ENCODE data around the gene CLOCK. TPM values are rescaled to one million over a fixed set of nuclear protein-coding genes. Genes with fewer than 3 reads are reported as not detected.

Gene CLOCK
- polyA plus RNA-seq, 2 of the 4 experiments (the other 2 are of a cell fraction), result 6.6 to 14.2 TPM

- H3K9me3 ChIP-seq, result no peaks in the 10 kb centered on the region
- FAIRE-seq (no peak), ATAC-seq (no peak), DNase-seq (ENCODE audit: low read depth in 1 of 2, low spot score in 1 of 2) (no peak)
- WGBS (ENCODE audit: missing lambda C conversion rate), result 35% methylated on average over 3 of the region's 3 CpGs
- CTCF ChIA-PET, result no interaction called here
- H3K4me2 ChIP-seq, result no peak overlapping the region
- no peak overlapping the region for H3K4me3 ChIP-seq
- no peak overlapping the region for H3K27ac ChIP-seq
- TF ChIP-seq, protein P1, sequence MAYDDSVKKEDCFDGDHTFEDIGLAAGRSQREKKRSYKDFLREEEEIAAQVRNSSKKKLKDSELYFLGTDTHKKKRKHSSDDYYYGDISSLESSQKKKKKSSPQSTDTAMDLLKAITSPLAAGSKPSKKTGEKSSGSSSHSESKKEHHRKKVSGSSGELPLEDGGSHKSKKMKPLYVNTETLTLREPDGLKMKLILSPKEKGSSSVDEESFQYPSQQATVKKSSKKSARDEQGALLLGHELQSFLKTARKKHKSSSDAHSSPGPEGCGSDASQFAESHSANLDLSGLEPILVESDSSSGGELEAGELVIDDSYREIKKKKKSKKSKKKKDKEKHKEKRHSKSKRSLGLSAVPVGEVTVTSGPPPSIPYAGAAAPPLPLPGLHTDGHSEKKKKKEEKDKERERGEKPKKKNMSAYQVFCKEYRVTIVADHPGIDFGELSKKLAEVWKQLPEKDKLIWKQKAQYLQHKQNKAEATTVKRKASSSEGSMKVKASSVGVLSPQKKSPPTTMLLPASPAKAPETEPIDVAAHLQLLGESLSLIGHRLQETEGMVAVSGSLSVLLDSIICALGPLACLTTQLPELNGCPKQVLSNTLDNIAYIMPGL (CRISPR knock-in tag; IDR thresholded peaks at IDR 0.05; ENCODE audit: borderline replicate concordance), result no peak
- no peak for TF ChIP-seq HDAC2 (IDR thresholded peaks at IDR 0.05)
- TF ChIP-seq, protein P2, sequence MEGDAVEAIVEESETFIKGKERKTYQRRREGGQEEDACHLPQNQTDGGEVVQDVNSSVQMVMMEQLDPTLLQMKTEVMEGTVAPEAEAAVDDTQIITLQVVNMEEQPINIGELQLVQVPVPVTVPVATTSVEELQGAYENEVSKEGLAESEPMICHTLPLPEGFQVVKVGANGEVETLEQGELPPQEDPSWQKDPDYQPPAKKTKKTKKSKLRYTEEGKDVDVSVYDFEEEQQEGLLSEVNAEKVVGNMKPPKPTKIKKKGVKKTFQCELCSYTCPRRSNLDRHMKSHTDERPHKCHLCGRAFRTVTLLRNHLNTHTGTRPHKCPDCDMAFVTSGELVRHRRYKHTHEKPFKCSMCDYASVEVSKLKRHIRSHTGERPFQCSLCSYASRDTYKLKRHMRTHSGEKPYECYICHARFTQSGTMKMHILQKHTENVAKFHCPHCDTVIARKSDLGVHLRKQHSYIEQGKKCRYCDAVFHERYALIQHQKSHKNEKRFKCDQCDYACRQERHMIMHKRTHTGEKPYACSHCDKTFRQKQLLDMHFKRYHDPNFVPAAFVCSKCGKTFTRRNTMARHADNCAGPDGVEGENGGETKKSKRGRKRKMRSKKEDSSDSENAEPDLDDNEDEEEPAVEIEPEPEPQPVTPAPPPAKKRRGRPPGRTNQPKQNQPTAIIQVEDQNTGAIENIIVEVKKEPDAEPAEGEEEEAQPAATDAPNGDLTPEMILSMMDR (IDR thresholded peaks at IDR 0.05), result no peak
- no peak for TF ChIP-seq RAD21 (conservative IDR thresholded peaks at IDR 0.05 in 1 of 2, IDR thresholded peaks at IDR 0.05 in 1 of 2)
- no peak for TF ChIP-seq GATA3 (IDR thresholded peaks at IDR 0.05; ENCODE audit: borderline replicate concordance)
- POLR2A ChIA-PET, result no interaction called here
- no peaks in the 10 kb centered on the region for H3K4me1 ChIP-seq
Observed at GRCh38 chr4:55560096-55560495, 13.4 kb upstream of the CLOCK start.

DNA sequence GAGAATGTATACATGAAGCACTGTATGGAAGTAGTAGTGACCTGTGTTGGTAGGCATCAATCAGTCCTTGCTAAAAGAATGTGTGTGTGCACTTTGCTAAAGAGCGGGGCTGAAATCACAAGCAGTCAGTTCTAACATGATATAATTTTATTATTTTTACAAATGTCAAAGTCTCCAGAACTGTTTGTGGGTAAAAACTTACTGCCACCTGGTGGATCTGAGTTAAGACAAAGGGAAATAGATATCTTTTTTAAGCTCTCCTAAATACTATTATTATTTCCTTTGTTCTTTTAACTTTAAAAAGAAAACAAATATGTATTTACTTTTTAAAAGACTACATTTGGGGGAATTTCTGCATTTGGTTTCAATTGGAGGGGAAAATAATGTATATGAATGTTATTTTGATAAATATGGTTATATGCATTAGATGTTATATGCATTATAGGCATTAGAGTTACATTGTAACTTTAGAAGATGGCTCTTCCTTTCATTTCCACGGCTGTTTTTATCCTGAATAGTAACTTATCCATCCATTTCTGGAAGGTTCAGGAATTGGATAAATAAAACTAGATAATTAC lies 7.8 kb upstream of the CLOCK start:
- H3K4me1 ChIP-seq, result no peaks in the 10 kb centered on the region
- TF ChIP-seq PHF8 (IDR thresholded peaks at IDR 0.05; ENCODE audit: borderline replicate concordance, low read depth) (no peak), SMC3 (IDR thresholded peaks at IDR 0.05) (peak; percentile 56; the same call in 2 of the 3 replicates), RAD21 (conservative IDR thresholded peaks at IDR 0.05 in 1 of 2, IDR thresholded peaks at IDR 0.05 in 1 of 2) (peak; percentile 54 to 57; a peak in 4 of 5 replicates), KDM1A (IDR thresholded peaks at IDR 0.05; ENCODE audit: low read depth) (no peak)
- TF ChIP-seq, protein P2 (IDR thresholded peaks at IDR 0.05), result peak; percentile 47
- ATAC-seq (peak in 1 of 2 experiments; percentile 51; a peak in 2 of 6 replicates), FAIRE-seq (no peak), DNase-seq (ENCODE audit: low read depth in 1 of 2, low spot score in 1 of 2) (peak; percentile 11 to 37)
- H3K4me2 ChIP-seq, result no peak overlapping the region
- ChIA-PET POLR2A (no interaction called here), CTCF (interaction anchor here (0.7 to 1.5 kb wide), 7 partner anchors 10 to 117 kb away, joined by 3 to 6 read pairs (median 4); no protein-coding TSS in a partner anchor)
- no peak overlapping the region for H3K4me3 ChIP-seq
- H3K27ac ChIP-seq, result no peak overlapping the region
- no peaks in the 10 kb centered on the region for H3K9me3 ChIP-seq
- 19% methylated on average over 2 of the region's 2 CpGs for WGBS (ENCODE audit: missing lambda C conversion rate)

- CTCF ChIA-PET, result interaction anchor here (1.1 to 1.6 kb wide), 5 partner anchors 12 to 111 kb away, joined by 4 to 6 read pairs (median 5); no protein-coding TSS in a partner anchor
- DNase-seq (ENCODE audit: low read depth in 1 of 2, low spot score in 1 of 2), result no peak
Observed at GRCh38 chr4:55553441-55554201, 6.9 kb upstream of the CLOCK start.

More at GRCh38 chr4:55553441-55554201, 6.9 kb upstream of the CLOCK start:
- no peak overlapping the region for H3K4me3 ChIP-seq
- FAIRE-seq (no peak), ATAC-seq (no peak)
- H3K27ac ChIP-seq, result no peak overlapping the region
- POLR2A ChIA-PET, result no interaction called here
- H3K4me2 ChIP-seq, result no peak overlapping the region
- H3K9me3 ChIP-seq, result no peaks in the 10 kb centered on the region
- H3K4me1 ChIP-seq, result no peaks in the 10 kb centered on the region; the same call in 1 of the 3 replicates
- 71% methylated on average over 10 of the region's 10 CpGs for WGBS (ENCODE audit: missing lambda C conversion rate)
- TF ChIP-seq, protein P3, sequence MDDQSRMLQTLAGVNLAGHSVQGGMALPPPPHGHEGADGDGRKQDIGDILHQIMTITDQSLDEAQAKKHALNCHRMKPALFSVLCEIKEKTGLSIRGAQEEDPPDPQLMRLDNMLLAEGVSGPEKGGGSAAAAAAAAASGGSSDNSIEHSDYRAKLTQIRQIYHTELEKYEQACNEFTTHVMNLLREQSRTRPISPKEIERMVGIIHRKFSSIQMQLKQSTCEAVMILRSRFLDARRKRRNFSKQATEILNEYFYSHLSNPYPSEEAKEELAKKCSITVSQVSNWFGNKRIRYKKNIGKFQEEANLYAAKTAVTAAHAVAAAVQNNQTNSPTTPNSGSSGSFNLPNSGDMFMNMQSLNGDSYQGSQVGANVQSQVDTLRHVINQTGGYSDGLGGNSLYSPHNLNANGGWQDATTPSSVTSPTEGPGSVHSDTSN (IDR thresholded peaks at IDR 0.05), result no peak
- TF ChIP-seq EHMT2 (IDR thresholded peaks at IDR 0.05; ENCODE audit: low read depth), result no peak
- TF ChIP-seq RAD21 (conservative IDR thresholded peaks at IDR 0.05 in 1 of 2, IDR thresholded peaks at IDR 0.05 in 1 of 2), result no peak
- TF ChIP-seq BHLHE40 (IDR thresholded peaks at IDR 0.05; ENCODE audit: low read depth, low read length), result no peak
- no peak for TF ChIP-seq MYC (IDR thresholded peaks at IDR 0.05; ENCODE audit: borderline replicate concordance, low read length)
- TF ChIP-seq POLR2AphosphoS2 (conservative IDR thresholded peaks at IDR 0.05; ENCODE audit: low read length), result no peak
- no peak for TF ChIP-seq CHD4 (IDR thresholded peaks at IDR 0.05; ENCODE audit: borderline replicate concordance)
- TF ChIP-seq HOXB5 (CRISPR knock-in tag; IDR thresholded peaks at IDR 0.05), result no peak
- no peak for TF ChIP-seq SMC3 (IDR thresholded peaks at IDR 0.05)
